GM23248 (cell line): ENCODE data around the gene CCL7. TPM values are rescaled to one million over a fixed set of nuclear protein-coding genes. Genes with fewer than 3 reads are reported as not detected.

Experiments used
- DNase-seq: peaks from one replicate; pipeline ENCODE4 v3.0.0-alpha.2; 2015
- H2AFZ ChIP-seq: fragments of 200-600 bp; sonication (generic); 2 replicates; pipeline ENCODE4 v1.6.1; 2016; ENCODE audit warnings: antibody characterized with exemption
- H3F3A ChIP-seq: fragments of 200-600 bp; sonication (generic); 2 replicates; pipeline ENCODE4 v1.6.1; 2016; ENCODE audit warnings: mild to moderate bottlenecking, antibody characterized with exemption, mixed run types; ENCODE audit not compliant: insufficient read depth
- H3K27ac ChIP-seq: fragments of 200-600 bp; sonication (generic); 2 replicates; pipeline ENCODE4 v1.5.1; 2016; ENCODE audit warnings: mild to moderate bottlenecking
- H3K27me3 ChIP-seq: fragments of 200-600 bp; sonication (generic); replicated peaks from 2 replicates; pipeline ENCODE4 v1.6.1; 2016; ENCODE audit warnings: mild to moderate bottlenecking; ENCODE audit not compliant: insufficient read depth
- H3K36me3 ChIP-seq: fragments of 200-600 bp; sonication (generic); 2 replicates; pipeline ENCODE4 v1.6.1; 2016; ENCODE audit warnings: low read depth, mild to moderate bottlenecking
- H3K4me1 ChIP-seq: fragments of 200-600 bp; sonication (generic); 2 replicates; pipeline ENCODE4 v1.6.1; 2016; ENCODE audit warnings: mild to moderate bottlenecking; ENCODE audit not compliant: insufficient read depth
- H3K4me2 ChIP-seq: fragments of 200-600 bp; sonication (generic); one replicate; pipeline ENCODE4 v1.6.1; 2016; ENCODE audit warnings: mild to moderate bottlenecking; ENCODE audit not compliant: unreplicated experiment
- H3K4me3 ChIP-seq: fragments of 200-600 bp; sonication (generic); 2 replicates; pipeline ENCODE4 v1.5.1; 2016; ENCODE audit warnings: mild to moderate bottlenecking
- H3K79me2 ChIP-seq: fragments of 200-600 bp; sonication (generic); 2 replicates; pipeline ENCODE4 v1.6.1; 2016; ENCODE audit warnings: mild to moderate bottlenecking; ENCODE audit not compliant: insufficient read depth
- H3K9ac ChIP-seq: fragments of 200-600 bp; sonication (generic); 2 replicates; pipeline ENCODE4 v1.6.1; 2016; ENCODE audit warnings: mild to moderate bottlenecking
- H3K9me2 ChIP-seq: fragments of 200-600 bp; sonication (generic); 2 replicates; pipeline ENCODE4 v1.6.1; 2016; ENCODE audit warnings: mixed run types, mild to moderate bottlenecking, moderate library complexity; ENCODE audit not compliant: insufficient read depth
- H3K9me3 ChIP-seq: fragments of 200-600 bp; sonication (generic); one replicate; pipeline ENCODE4 v1.6.1; 2017; ENCODE audit warnings: low read depth
- H4K20me1 ChIP-seq: fragments of 200-600 bp; sonication (generic); 2 replicates; pipeline ENCODE4 v1.6.0; 2016; ENCODE audit not compliant: insufficient read depth
- EZH2 ChIP-seq: fragments of 200-600 bp; sonication (generic); IDR thresholded peaks from 2 replicates; pipeline ENCODE4 v1.6.1; 2018; ENCODE audit warnings: antibody characterized with exemption, mild to moderate bottlenecking; ENCODE audit not compliant: insufficient read depth, poor library complexity, severe bottlenecking
- EZH2phosphoT487 ChIP-seq: fragments of 200-600 bp; sonication (generic); IDR thresholded peaks from 2 replicates; pipeline ENCODE4 v1.6.1; 2018; ENCODE audit warnings: antibody characterized with exemption, moderate library complexity, mild to moderate bottlenecking, low read depth; ENCODE audit not compliant: insufficient read depth
- WGBS, 2 experiments: methylation state at CpG; one replicate each; pipeline ENCODE4 v1.1.6; 2015 to 2017; ENCODE audit warnings: low lambda C conversion rate in 2 of 2, low coverage in 1 of 2; ENCODE audit errors: missing lambda C conversion rate in 2 of 2; 5-methylcytosine and 5-hydroxymethylcytosine counted together
- in situ Hi-C: fragments of 300-500 bp; cut with MboI; formaldehyde crosslinking; loops from 2 replicates; pipeline ENCODE4 v1.15.0; 2020
- polyA plus RNA-seq: library from polyadenylated mRNA; unstranded; fragments of >200 nt; fragmentation: Nextera tagmentation; extraction: Ambion mirVana; gene quantifications from 2 replicates; pipeline ENCODE4 v1.2.1, GENCODE V29; 2016
- total RNA-seq: library from RNA; depleted of rRNA; stranded (reverse); fragments of >200 nt; shearing (Covaris generic); gene quantifications from 2 replicates; pipeline ENCODE4 v1.2.3, GENCODE V29; 2014

CCL7 gene
- total and polyA plus RNA-seq, 2 experiments from 2014 or later: 2.4 to 4.9 TPM

- H3K9ac ChIP-seq: 0 out of 2 replicates have a peak overlapping the region, but pooled peaks have one; percentile 8
- WGBS, 2 experiments: 14 to 19% methylated on average over 3 of the region's 3 CpGs
- H3K4me1 ChIP-seq: peaks cover 38% of the 10 kb centered on the region
- H3K9me2 ChIP-seq: no peaks in the 10 kb centered on the region
- H3K79me2 ChIP-seq: no peaks in the 10 kb centered on the region
- no peak for TF ChIP-seq EZH2phosphoT487
- no peak overlapping the region for H3K4me3 ChIP-seq
- peak overlapping the region; percentile 69 for H3K27ac ChIP-seq
- DNase-seq: peak; percentile 86
- no peaks in the 10 kb centered on the region for H4K20me1 ChIP-seq
- H3K27me3 ChIP-seq: no peaks in the 10 kb centered on the region
- H3K4me2 ChIP-seq: peak overlapping the region; percentile 33
- no peak overlapping the region for H2AFZ ChIP-seq
- peaks cover 30% of the 10 kb centered on the region for H3F3A ChIP-seq
- in situ Hi-C loops: loop anchor here (10.0 kb wide), 1 partner anchor 105 kb away; no protein-coding TSS in a partner anchor
- no peaks in the 10 kb centered on the region for H3K36me3 ChIP-seq
- no peaks in the 10 kb centered on the region for H3K9me3 ChIP-seq
Observed at GRCh38 chr17:34299956-34300577, 30.0 kb downstream of the CCL7 start.

GRCh38 chr17:34300652-34301370, 30.8 kb downstream of the CCL7 start:
- in situ Hi-C loops: loop anchor here (10.0 kb wide), 1 partner anchor 106 kb away; no protein-coding TSS in a partner anchor
- peak; percentile 75 for DNase-seq
- Histone ChIP-seq H3K9me3 (no peaks in the 10 kb centered on the region), H3K9ac (peak overlapping the region; percentile 8; the same call in 1 of the 2 replicates), H4K20me1 (no peaks in the 10 kb centered on the region), H3K4me1 (peaks cover 38% of the 10 kb centered on the region), H3K27ac (peak overlapping the region; percentile 69), H3K27me3 (no peaks in the 10 kb centered on the region), H3K4me3 (no peak overlapping the region), H3K4me2 (peak overlapping the region; percentile 33), H3K9me2 (no peaks in the 10 kb centered on the region), H3K79me2 (no peaks in the 10 kb centered on the region), H3K36me3 (no peaks in the 10 kb centered on the region), H2AFZ (no peak overlapping the region), H3F3A (peaks cover 30% of the 10 kb centered on the region)
- WGBS, 2 experiments: 13 to 14% methylated on average over 3 of the region's 3 CpGs
- no peak for TF ChIP-seq EZH2phosphoT487
- TF ChIP-seq EZH2: no peak

DNA sequence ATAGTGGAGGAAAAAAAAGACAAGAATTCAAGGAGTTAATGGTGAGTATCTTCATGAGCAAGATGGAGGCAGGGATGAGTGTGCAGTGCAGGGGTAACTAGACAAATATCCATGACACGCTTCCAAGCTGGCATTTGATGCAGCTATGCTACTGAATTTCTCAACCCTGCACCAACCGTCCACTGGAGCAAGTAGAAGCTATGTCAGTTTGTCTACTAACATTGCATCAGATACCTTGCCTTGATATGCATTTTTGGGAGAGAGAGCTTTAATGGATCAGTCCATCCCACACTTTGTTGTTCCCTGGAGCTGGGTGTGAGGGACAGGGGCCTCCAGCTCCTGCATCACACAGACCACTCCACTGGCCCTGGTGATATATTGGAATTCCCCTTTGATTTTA, 32.0 kb downstream of the CCL7 start:
- TF ChIP-seq EZH2phosphoT487 (no peak), EZH2 (no peak)
- no peak overlapping the region for H3K4me2 ChIP-seq
- peak; percentile 61 for DNase-seq
- in situ Hi-C loops: loop anchor here (10.0 kb wide), 1 partner anchor 107 kb away; no protein-coding TSS in a partner anchor
- H3K27me3 ChIP-seq: no peaks in the 10 kb centered on the region
- peaks cover 37% of the 10 kb centered on the region for H3F3A ChIP-seq
- no peaks in the 10 kb centered on the region for H3K36me3 ChIP-seq
- 66 to 86% methylated on average over 2 of the region's 2 CpGs for WGBS, 2 experiments
- H3K4me1 ChIP-seq: peaks cover 43% of the 10 kb centered on the region
- H4K20me1 ChIP-seq: no peaks in the 10 kb centered on the region
- H3K27ac ChIP-seq: no peak overlapping the region
- H3K9me3 ChIP-seq: no peaks in the 10 kb centered on the region
- H2AFZ ChIP-seq: no peak overlapping the region
- H3K9me2 ChIP-seq: no peaks in the 10 kb centered on the region
- H3K9ac ChIP-seq: no peak overlapping the region
- no peak overlapping the region for H3K4me3 ChIP-seq
- H3K79me2 ChIP-seq: no peaks in the 10 kb centered on the region

DNA sequence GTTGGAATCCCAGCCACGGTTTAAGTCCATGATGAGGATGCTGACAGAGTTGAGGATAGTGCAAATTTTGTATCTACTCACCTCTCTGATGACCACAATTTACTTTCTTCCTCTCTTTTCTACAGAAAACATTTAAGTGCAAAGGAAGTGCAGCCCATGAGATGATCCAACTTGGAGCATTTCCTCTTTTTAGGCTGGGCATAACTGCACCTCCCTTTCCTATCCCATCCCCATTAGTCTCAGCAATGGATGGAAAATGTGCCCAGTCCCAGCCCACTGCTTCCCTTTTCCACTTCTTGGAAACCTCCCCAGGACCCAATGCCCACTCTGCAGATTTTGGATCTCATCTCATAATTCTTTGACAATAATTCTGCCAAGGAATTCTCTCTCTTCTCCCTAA, 32.6 kb downstream of the CCL7 start:
- Histone ChIP-seq H3F3A (peaks cover 43% of the 10 kb centered on the region), H3K4me1 (peaks cover 45% of the 10 kb centered on the region), H3K36me3 (no peaks in the 10 kb centered on the region), H3K79me2 (no peaks in the 10 kb centered on the region), H3K27ac (no peak overlapping the region), H4K20me1 (no peaks in the 10 kb centered on the region), H2AFZ (no peak overlapping the region), H3K9ac (no peak overlapping the region), H3K27me3 (no peaks in the 10 kb centered on the region), H3K4me2 (no peak overlapping the region), H3K9me2 (no peaks in the 10 kb centered on the region), H3K9me3 (no peaks in the 10 kb centered on the region), H3K4me3 (no peak overlapping the region)
- no peak for DNase-seq
- TF ChIP-seq EZH2 (no peak), EZH2phosphoT487 (no peak)
- in situ Hi-C loops: loop anchor here (10.0 kb wide), 1 partner anchor 108 kb away; no protein-coding TSS in a partner anchor
- WGBS, 2 experiments: 97 to 100% methylated on average over 1 of the region's 1 CpG
